ENCODE data around the gene BHLHE40.
A peak's percentile ranks its signal among the peaks of the same experiment; 100 is the strongest.

BHLHE40 gene

GRCh38 chr3:5015056-5015455 is 35.8 kb downstream of the BHLHE40 start:
- Histone ChIP-seq H3K4me1 (ENCODE audit: insufficient read depth, low read length) (peaks cover 3% of the 10 kb centered on the region), H2AFZ (ENCODE audit: low read depth, low read length) (no peak overlapping the region), H3K9me3 (ENCODE audit: low read length) (no peaks in the 10 kb centered on the region)

DNA sequence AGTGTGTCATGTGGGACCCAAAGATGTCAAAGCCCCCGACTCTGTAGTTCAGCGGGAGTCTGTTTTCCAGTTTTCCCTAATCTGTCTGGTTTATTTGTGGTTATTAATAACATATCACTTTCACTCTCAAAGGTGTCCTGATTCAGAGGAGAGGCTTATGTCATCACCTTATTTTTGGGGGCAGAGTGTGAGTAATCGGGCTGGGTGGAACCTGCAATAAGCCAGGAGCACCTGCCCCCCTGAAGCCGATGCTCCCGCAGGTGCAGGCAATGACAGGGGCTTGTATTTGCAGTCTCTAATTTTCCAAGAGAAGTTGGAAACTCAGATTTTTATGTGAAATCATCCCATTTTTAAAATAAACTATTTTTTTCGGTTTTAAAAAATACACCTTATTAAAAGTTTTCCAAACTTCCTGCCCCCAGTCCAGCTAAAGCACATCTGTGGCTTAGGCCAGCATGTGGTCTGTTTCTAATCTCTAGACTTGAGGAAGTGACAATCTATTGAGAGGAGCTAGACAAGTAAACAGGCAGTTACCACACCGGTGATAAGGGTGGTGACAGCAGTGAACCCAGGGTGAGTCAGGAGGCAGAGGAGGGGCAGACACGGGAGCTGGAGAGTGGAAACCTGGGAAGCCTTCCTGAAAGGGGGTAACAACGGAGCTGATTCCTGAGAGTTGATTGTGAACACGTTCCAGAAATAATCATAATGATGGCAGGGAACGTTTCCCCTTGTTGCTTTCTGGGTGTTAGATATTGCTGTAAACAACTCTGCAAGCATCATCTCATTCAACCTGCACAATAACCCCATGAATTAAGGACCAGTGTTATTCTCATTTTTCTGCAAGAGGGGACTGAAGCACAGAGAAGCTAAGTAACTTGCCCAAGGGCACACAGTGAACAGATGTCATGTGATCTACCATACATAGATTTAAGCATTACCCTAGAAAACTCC is 37.2 kb downstream of the BHLHE40 start:
- no peaks in the 10 kb centered on the region for H3K36me3 ChIP-seq (ENCODE audit: insufficient read depth, low read length)
- no peak overlapping the region for H3K4me3 ChIP-seq (ENCODE audit: low read length)
- no peak overlapping the region for H2AFZ ChIP-seq (ENCODE audit: low read depth, low read length)
- H3K27me3 ChIP-seq (ENCODE audit: insufficient read depth, low read length), result no peaks in the 10 kb centered on the region
- no peaks in the 10 kb centered on the region for H3K9me3 ChIP-seq (ENCODE audit: low read length)
- peaks cover 3% of the 10 kb centered on the region for H3K4me1 ChIP-seq (ENCODE audit: insufficient read depth, low read length)

More at GRCh38 chr3:5015056-5015455, 35.8 kb downstream of the BHLHE40 start:
- no peaks in the 10 kb centered on the region for H3K27me3 ChIP-seq (ENCODE audit: insufficient read depth, low read length)
- no peak overlapping the region for H3K4me3 ChIP-seq (ENCODE audit: low read length)
- no peaks in the 10 kb centered on the region for H3K36me3 ChIP-seq (ENCODE audit: insufficient read depth, low read length)

- Histone ChIP-seq H3K9me3 (ENCODE audit: low read length) (no peaks in the 10 kb centered on the region), H3K4me3 (ENCODE audit: low read length) (no peak overlapping the region), H2AFZ (ENCODE audit: low read depth, low read length) (no peak overlapping the region), H3K4me1 (ENCODE audit: insufficient read depth, low read length) (peaks cover 3% of the 10 kb centered on the region), H3K36me3 (ENCODE audit: insufficient read depth, low read length) (no peaks in the 10 kb centered on the region), H3K27me3 (ENCODE audit: insufficient read depth, low read length) (no peaks in the 10 kb centered on the region)
These were observed 38.8 kb downstream of the BHLHE40 start for GRCh38 chr3:5017925-5018531.

- Histone ChIP-seq H3K36me3 (ENCODE audit: insufficient read depth, low read length) (no peaks in the 10 kb centered on the region), H3K9me3 (ENCODE audit: low read length) (no peaks in the 10 kb centered on the region), H3K4me3 (ENCODE audit: low read length) (no peak overlapping the region), H2AFZ (ENCODE audit: low read depth, low read length) (no peak overlapping the region), H3K27me3 (ENCODE audit: insufficient read depth, low read length) (no peaks in the 10 kb centered on the region), H3K4me1 (ENCODE audit: insufficient read depth, low read length) (peaks cover under 1% of the 10 kb centered on the region)
These were observed 40.4 kb downstream of the BHLHE40 start for GRCh38 chr3:5019411-5020241.

GRCh38 chr3:5020242-5020722 is 41.0 kb downstream of the BHLHE40 start:
- Histone ChIP-seq H3K9me3 (ENCODE audit: low read length) (no peaks in the 10 kb centered on the region), H2AFZ (ENCODE audit: low read depth, low read length) (no peak overlapping the region), H3K36me3 (ENCODE audit: insufficient read depth, low read length) (no peaks in the 10 kb centered on the region), H3K27me3 (ENCODE audit: insufficient read depth, low read length) (no peaks in the 10 kb centered on the region), H3K4me1 (ENCODE audit: insufficient read depth, low read length) (no peaks in the 10 kb centered on the region), H3K4me3 (ENCODE audit: low read length) (no peak overlapping the region)

DNA sequence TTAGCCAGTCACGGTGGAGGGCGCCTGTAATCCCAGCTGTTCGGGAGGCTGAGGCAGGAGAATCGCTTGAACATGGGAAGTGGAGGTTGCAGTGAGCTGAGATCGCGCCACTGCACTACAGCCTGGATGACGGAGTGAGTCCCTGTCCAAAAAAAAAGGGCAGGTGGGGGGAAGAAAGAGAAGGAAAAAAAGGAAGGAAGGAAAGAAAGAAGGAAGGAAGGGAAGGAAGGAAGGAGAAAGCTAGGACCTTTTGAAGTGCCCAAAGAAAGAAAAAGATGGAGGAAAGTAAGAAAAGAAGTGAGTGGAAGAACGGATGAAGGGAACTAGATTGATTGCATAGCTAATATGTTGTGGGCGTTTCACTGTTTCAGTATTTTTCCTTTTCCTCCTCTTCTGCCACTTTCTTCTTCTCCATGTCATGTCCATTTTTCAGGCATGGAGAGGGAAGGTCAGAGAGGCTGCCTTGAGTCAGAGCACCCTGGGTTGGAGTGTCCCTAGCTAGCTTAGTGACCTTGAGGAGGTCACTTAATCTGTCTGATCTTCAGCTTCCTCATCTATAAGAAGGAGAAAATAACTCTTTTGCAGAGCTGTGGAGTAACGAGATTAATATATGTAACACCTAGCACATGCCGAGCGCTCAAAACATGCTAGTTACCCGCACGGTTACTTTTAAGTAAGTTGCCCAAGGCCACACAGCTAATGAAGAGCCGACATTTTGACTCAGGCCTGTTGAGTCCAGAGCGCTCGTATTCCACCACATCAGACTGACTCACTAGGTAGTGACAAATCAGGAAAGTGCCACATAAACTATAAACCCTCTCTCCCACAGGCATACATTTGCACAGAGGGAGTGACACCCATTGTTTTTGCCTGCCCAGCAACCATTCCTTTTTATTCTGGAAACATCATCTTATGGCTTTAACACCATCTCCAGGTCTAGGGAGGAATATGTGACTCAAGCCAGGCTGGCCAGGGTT is 42.2 kb downstream of the BHLHE40 start:
- Histone ChIP-seq H3K4me1 (ENCODE audit: insufficient read depth, low read length) (peaks cover 3% of the 10 kb centered on the region), H3K4me3 (ENCODE audit: low read length) (no peak overlapping the region), H2AFZ (ENCODE audit: low read depth, low read length) (no peak overlapping the region), H3K9me3 (ENCODE audit: low read length) (no peaks in the 10 kb centered on the region), H3K36me3 (ENCODE audit: insufficient read depth, low read length) (no peaks in the 10 kb centered on the region), H3K27me3 (ENCODE audit: insufficient read depth, low read length) (no peaks in the 10 kb centered on the region)

DNA sequence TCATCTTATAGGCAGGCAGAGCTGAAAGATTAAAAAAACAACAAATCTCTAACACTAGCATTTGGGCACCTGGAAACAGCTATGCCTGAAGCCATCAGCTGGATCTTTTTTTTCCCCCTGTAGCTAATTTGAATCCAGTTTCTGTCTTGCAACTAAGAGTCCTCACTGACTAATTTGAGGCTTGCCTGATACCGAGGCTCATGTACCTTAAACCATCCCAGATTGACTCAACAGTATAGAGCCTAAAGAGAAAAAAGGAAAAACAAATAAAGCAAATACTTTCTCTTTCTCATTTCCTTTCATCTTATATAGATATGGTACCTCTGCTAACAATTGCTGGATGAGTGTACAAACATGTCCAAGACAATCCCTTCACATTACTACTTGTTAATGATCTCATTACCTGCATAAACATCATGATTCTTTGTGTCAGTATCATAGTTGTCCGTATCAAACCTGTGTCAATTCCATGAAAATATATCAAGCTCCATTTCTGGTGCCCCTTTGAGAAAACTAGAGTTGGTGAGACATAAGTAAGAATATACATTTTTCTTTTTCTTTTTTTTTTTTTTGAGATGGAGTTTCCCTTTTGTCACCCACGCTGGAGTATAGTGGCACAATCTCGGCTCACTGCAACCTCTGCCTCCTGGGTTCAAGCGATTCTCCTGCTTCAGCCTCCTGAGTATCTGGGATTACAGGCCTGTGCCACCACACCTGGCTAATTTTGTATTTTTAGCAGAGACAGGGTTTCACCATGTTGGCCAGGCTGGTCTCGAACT is 43.1 kb downstream of the BHLHE40 start:
- Histone ChIP-seq H3K36me3 (ENCODE audit: insufficient read depth, low read length) (no peaks in the 10 kb centered on the region), H3K9me3 (ENCODE audit: low read length) (no peaks in the 10 kb centered on the region), H3K4me3 (ENCODE audit: low read length) (no peak overlapping the region), H3K4me1 (ENCODE audit: insufficient read depth, low read length) (peaks cover 3% of the 10 kb centered on the region), H2AFZ (ENCODE audit: low read depth, low read length) (no peak overlapping the region), H3K27me3 (ENCODE audit: insufficient read depth, low read length) (no peaks in the 10 kb centered on the region)

DNA sequence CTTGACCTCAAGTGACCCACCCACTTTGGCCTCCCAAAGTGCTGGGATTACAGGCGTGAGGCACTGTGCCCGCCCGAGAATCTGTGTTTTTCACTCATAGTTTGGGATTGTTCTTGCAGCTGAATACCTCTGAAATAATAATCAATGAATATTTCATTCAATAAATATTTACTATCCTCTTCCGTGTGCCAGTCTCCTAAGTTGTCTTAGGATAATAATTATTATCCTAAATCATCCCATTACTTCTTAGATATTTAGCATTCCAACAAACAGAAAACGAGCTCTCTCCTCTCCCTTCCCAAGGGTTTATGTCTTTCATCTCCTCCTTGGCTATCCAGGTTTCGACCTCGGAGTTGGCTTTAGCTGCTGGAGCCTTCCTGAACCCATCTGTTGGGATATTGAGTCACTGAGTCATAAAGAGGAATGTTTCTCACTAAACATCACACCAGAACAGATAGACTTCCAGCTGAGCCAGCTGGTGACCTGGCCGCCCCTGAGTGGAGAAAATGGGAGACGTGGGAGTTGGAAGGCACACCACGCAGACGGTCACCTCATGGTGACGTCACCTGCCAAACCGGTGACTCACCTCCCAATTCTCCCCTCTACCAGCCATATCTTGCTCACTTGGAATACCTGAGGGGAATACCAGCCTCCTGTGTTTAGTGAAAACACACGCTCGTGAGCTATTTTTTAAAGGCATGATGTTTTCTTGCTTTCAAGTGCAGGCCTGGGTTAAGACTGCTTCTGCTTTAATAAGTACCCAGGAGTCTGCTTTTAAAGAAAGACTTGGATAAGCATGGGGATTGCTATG is 43.9 kb downstream of the BHLHE40 start:
- Histone ChIP-seq H2AFZ (ENCODE audit: low read depth, low read length) (no peak overlapping the region), H3K36me3 (ENCODE audit: insufficient read depth, low read length) (no peaks in the 10 kb centered on the region), H3K4me3 (ENCODE audit: low read length) (no peak overlapping the region), H3K4me1 (ENCODE audit: insufficient read depth, low read length) (peaks cover 3% of the 10 kb centered on the region), H3K9me3 (ENCODE audit: low read length) (no peaks in the 10 kb centered on the region), H3K27me3 (ENCODE audit: insufficient read depth, low read length) (no peaks in the 10 kb centered on the region)

GRCh38 chr3:5023777-5024346 is 44.6 kb downstream of the BHLHE40 start:
- H3K27me3 ChIP-seq (ENCODE audit: insufficient read depth, low read length), result no peaks in the 10 kb centered on the region
- H2AFZ ChIP-seq (ENCODE audit: low read depth, low read length), result no peak overlapping the region
- H3K36me3 ChIP-seq (ENCODE audit: insufficient read depth, low read length), result no peaks in the 10 kb centered on the region
- no peak overlapping the region for H3K4me3 ChIP-seq (ENCODE audit: low read length)
- H3K4me1 ChIP-seq (ENCODE audit: insufficient read depth, low read length), result peaks cover 3% of the 10 kb centered on the region
- H3K9me3 ChIP-seq (ENCODE audit: low read length), result no peaks in the 10 kb centered on the region

- H3K27me3 ChIP-seq (ENCODE audit: insufficient read depth, low read length), result no peaks in the 10 kb centered on the region
- H3K36me3 ChIP-seq (ENCODE audit: insufficient read depth, low read length), result no peaks in the 10 kb centered on the region
- H3K9me3 ChIP-seq (ENCODE audit: low read length), result no peaks in the 10 kb centered on the region
- H3K4me3 ChIP-seq (ENCODE audit: low read length), result peak overlapping the region; percentile 58
- peaks cover 3% of the 10 kb centered on the region for H3K4me1 ChIP-seq (ENCODE audit: insufficient read depth, low read length)
- H2AFZ ChIP-seq (ENCODE audit: low read depth, low read length), result peak overlapping the region; percentile 89
These were observed 46.8 kb downstream of the BHLHE40 start for GRCh38 chr3:5026046-5026362.

DNA sequence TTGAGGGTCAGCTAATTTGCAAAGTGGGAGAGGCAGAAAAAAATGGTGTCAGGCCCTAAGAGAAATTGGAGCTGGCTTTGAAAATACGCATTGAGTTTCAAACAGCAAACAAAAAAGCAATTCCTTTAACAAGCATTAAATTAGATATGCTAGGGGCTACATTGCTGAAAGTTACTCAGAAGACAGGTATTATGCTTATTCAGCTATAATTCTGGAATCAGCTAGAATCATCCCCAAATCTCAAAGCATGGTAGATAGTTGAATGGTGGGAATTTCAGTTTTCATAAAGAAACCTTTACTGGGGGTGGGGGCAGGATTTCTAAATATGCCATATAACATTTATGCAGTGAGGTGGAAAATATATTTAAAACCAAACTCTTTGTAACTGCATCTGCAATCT is 50.5 kb downstream of the BHLHE40 start:
- no peak overlapping the region for H3K4me3 ChIP-seq (ENCODE audit: low read length)
- no peaks in the 10 kb centered on the region for H3K9me3 ChIP-seq (ENCODE audit: low read length)
- peaks cover 3% of the 10 kb centered on the region for H3K4me1 ChIP-seq (ENCODE audit: insufficient read depth, low read length)
- no peaks in the 10 kb centered on the region for H3K36me3 ChIP-seq (ENCODE audit: insufficient read depth, low read length)
- H3K27me3 ChIP-seq (ENCODE audit: insufficient read depth, low read length), result no peaks in the 10 kb centered on the region
- H2AFZ ChIP-seq (ENCODE audit: low read depth, low read length), result no peak overlapping the region
